Myocyte (in vitro differentiated cells): ENCODE results near the gene S100A6. TPM values are rescaled to one million over a fixed set of nuclear protein-coding genes. Genes with fewer than 3 reads are reported as not detected.
"Not testable (repeated sequence)": the region's sequence is repeated elsewhere in the genome, so short reads cannot be mapped to it uniquely, and the experiment has no call there.

Source experiments
- DNase-seq: peaks from one replicate; pipeline ENCODE4 v3.0.0-alpha.2; 2012; ENCODE audit warnings: low read depth
- total RNA-seq: library from RNA; depleted of rRNA; stranded (reverse); fragments of >200 nt; gene quantifications from 2 replicates; pipeline ENCODE4 v1.2.3, GENCODE V29; 2014

The S100A6 gene
- total RNA-seq, 1 donor from 2014 or later: 423 TPM

- DNase-seq: peak; percentile 93
Measured at GRCh38 chr1:153565529-153566374, 30.0 kb upstream of the S100A6 start, which contains the start of gene S100A2. Gene S100A2 (minus strand): TSS chr1:153565844. CDS start chr1:153563877, 1,967 bp downstream.

- no peak for DNase-seq
Measured at GRCh38 chr1:153563991-153564390, 28.2 kb upstream of the S100A6 start.

DNA sequence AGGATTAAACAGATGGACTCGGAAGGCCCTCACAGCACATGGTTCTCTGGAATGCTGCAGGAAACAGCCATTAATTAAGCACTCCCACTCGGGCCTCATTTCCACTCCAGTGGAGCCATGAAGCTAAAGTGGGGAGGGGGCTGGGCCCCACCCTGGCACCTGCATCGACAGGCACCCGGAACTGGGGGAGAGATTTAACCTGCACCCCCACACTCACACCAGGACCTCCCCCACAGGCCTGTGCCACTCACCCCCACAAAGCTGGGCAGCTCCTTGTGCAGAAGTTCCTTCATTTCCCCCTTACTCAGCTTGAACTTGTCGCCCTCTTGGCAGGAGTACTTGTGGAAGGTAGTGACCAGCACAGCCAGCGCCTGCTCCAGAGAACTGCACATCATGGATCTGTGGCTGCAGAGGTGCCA is 27.7 kb upstream of the S100A6 start:
- DNase-seq: no peak

GRCh38 chr1:153562021-153562420 is 26.2 kb upstream of the S100A6 start:
- not testable (repeated sequence) for DNase-seq

DNA sequence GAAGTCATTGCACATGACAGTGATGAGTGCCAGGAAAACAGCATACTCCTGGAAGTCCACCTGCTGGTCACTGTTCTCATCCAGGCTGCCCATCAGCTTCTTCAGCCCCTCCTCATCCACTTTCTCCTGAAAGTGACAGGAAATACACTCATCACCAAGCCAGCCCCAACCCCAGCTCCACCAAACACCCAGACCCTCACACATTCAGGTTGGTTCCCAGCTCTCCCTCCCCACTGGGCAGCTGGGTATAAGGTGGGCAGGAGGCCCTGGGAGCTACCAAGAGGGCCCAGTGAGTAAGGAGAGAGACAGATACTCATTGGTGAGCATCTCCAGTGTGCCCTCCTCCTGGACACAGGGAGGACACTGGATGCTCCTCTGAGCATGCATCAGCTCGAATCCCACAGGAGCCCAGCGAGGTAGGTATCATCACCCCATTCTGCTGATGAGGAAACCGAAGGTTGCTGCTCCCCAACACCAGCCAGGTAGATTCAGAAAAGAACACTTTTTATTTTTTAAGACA is 25.7 kb upstream of the S100A6 start:
- DNase-seq: no peak

DNA sequence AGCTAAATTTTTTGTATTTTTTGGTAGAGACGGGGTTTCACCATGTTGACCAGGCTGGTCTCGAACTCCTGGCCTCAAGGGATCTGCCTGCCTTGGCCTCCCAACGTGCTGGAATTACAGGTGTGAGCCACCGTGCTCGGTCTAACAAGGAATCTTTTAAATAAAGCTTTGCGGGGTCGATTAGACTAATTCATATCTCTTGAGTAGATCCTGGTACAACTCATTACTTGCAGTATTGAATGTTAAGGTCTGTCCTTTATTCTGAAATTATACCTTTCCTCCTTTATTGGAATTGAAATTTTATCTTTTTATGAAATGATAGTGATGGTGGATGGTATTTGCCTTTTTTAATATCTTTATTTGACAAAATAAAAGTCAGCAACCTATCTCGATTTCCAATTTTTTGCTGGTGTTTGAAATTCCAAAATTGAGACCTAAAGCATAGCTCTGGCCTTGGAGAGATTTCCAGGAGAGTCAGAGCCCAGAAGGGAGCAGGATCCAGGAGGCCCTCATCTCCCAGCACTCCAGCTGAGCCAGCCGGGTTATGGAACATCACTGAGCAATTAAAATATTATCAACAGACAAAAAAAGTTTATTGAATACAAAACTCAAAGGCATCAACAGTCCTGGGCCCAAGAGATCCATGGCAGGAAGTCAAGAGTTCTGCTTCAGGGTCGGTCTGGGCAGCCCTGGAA is 25.1 kb upstream of the S100A6 start:
- DNase-seq: no peak

DNA sequence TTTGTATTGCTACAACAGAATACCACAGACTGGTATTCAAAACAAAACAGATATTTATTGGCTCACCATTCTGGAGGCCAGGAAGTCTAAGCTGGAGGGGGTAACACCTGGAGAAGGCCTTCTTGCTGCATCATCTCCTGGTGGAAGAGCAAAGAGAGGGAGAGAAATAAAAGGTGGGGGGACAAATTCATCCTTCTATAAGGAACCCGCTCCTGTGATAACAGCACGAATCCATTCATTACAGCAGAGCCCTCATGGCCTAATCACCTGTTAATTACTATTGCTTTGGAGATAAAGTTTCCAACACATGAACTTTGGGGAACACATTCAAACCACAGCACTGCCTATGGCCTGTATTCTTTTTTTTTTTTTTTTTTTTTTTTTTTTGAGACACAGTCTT is 24.4 kb upstream of the S100A6 start:
- no peak for DNase-seq

DNA sequence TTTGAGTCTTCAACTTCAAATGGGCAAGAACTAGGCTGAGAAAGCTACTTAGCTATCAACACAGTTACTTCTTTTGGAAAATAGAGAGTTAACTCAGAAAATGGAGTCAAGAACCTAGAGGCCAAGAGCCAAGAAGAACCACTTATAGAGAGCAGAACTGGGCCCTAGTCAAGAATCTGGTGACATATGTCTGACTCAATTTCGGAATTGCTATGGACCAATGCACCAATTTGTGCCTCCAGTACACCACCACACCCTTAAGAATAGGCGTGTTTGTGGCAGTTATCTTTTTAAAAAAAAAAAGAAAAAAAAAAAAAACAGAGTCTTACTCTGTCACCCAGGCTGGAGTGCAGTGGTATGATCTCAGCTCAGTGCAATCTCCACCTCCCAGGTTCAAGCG is 22.1 kb upstream of the S100A6 start:
- no peak for DNase-seq

- DNase-seq: no peak
Measured at GRCh38 chr1:153556348-153556747, 20.6 kb upstream of the S100A6 start.

GRCh38 chr1:153553830-153554541 is 18.2 kb upstream of the S100A6 start:
- DNase-seq: peak; percentile 54

DNA sequence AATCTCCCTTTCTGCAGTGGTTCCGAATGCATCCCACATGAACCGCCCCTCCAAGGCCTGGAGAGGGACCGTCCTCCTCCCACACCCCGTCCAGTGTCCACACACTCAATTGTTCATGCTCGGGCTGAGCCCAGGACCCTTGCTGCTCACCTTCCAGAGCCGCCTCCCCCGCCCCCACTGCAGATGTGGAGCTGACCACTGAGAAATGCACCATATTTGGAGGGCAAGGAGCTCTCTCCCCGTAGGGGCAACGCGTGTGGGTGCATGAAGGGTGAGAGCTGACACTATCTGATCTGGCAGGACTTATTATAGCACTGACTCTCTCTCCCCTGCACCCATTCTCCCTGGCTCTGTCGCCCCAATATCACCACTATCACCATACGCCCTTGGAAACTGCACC is 17.3 kb upstream of the S100A6 start:
- DNase-seq: no peak

GRCh38 chr1:153552335-153552734 is 16.5 kb upstream of the S100A6 start:
- no peak for DNase-seq

DNA sequence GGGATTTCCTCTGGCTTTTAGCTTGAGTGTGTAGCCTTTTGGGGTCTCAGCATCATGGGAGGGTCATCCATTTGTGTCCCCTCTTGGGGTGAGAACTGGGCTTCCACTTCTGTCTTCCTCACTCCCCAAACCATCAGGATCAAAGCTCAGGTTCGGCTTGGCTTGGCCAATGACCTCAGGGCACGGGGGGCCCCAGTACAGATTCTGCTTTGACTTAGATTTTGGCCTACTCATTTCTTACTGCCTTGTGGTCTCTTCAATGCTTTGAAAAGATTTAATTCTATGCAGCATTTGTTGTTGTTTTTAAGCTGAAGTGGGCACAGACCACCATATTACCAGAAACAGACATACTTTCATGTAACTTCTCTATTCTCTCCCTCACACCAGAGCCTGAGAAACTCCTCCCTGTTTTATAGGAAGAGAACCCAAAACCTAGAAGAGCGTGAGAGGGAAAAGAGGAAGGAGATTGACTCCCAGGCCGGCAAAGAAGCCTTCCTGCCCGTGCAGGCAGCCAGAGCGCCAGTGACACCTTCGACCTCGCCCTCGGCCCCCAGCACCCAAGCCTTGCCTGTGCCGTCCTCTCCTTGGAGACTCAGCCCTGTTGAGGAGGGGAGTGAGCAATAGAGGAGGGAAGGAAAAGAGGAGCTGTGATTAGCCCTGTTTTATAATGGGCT is 15.2 kb upstream of the S100A6 start:
- DNase-seq: no peak

GRCh38 chr1:153550398-153550758 is 14.6 kb upstream of the S100A6 start:
- DNase-seq: no peak

DNA sequence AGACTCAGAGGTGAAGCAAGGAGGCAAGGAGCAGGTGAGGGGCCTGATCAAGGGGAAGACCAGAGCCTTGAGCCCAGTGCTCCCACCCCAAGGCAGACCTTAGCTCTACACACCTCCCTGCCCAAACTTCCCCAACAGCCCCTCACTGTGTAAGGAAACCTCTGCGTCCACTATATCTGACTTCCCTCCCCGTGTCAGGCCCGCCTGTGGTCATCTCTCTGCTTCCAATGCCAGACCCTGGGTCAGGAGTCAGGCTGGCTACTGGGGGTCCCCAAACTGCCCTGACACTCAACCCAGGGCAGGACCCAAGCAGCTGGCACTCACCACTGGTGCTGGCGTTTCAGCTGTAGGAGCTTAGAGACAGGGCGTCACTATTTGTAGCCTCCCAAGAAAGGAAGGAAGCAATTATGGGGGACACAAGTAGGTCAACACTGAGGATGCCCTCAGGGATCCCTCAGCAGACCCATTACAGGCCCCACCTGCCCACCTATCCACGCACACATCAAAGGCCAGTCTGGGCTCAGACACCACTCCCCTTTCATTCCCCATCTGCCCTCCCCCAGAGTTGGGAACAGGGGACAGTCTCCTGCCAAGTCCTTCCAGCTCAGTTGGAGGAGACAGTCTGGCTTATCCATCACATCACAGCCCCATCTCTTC is 14.1 kb upstream of the S100A6 start:
- DNase-seq: no peak

DNA sequence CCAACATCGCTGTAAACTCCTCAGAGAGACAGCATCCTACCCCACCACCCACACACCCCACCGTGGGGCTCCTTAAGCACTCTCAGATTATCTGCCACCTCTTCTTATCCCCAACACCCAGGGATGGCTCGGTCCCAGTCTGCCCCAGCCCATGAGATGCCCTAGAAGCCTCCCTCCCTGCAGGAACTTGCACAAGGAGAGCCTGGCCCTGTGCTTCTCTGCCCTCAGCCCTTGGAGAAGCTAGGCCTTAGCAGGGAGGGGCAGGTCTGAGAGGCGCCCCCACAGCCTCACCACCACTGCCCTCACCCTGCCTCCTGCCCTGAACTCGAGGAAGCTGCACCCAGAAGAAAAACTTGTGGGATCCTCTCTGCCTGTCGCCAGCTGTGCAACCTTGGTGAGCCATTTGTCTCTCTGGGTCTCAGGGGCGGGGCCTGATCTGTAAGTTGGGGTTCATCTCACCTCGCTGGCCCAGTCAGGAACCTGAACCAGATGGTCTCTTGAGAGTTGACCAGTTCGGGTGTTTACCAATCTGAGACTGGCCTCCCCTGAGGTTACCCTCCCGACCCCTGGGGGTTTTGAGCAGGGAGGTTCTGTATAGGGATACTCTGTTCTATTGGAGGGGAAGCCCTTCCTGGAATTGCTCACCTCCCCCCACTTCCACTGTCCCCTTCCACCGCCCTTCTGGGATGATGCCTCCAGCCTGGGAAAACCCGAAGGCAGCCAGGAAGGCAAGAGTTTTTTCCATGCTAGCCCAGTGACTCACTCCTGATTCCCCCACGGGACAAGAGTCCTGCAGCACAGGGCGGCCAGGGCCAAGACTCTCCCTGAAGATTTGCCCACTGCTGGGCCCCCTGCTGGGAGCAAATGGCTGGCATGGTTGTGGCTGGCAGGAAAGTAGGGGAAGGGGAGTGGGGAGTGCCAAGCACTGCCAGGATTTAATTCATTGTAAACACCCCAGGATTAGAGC is 13.2 kb upstream of the S100A6 start, which contains the start of gene S100A3:
Gene S100A3, minus strand, starts transcription at position 537 of the 967 bp plus-strand sequence. CDS start 773 bp downstream, outside the sequence.
- DNase-seq: peak; percentile 94

DNA sequence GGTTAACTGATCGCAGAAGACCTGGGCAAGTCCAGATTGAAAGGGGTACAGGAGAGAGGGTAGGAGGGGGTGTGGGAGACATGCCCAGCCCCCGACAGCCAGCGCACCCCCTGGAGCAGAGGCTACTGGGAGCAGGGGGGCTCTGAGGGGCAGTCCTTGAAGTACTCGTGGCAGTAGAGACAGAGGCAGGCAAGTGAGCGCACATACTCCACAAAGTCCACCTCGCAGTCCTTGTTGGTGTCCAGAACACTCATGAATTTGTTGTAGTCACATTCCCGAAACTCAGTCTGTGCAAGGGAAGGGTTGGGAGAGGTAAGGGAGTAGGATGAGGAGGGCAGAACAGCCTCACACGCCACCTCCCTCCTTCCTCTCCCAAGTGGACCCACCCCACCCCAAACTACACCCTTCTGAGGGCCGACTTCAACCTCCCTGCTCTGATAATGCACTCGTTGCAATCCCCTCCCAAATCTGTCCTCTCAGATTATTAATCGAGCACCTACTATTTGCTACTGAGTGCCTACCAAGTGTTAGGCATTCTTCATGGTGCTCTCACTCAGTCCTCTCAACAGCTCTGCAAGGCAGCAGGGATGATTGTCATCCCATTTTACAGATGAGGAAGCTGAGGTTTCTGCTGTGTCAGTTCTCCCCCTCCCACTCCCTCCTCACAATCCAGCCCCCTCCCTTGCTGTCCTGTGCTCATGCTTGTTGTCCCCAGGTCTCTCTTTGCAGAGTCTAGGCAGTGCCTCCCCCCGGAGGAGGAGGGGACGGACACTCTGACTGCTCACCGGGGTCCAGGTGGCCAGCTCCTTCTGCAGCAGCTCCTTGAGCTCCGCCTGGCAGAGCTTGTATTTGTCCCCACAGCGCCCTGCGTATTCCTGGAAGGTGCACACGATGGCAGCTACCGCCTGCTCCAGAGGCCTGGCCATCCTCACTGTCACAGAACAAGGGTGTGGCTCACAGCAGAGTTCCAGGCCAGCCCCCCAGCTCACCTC is 12.1 kb upstream of the S100A6 start:
- DNase-seq: no peak
